Uterus (tissue), 4 donors: Measurements from ENCODE around the gene LGALS4. TPM values are rescaled to one million over a fixed set of nuclear protein-coding genes. Genes with fewer than 3 reads are reported as not detected.

ENCODE experiments used
- DNase-seq, 2 donors: peaks; one replicate each; pipeline ENCODE4 v3.0.0-alpha.2; 2019 to 2020
- H3K27ac ChIP-seq, 2 donors: fragments of 200-600 bp; sonication (generic); 1 replicate in 1 of 2; 2 replicates in 1 of 2; pipeline ENCODE4 v1.5.1; 2016 to 2018
- H3K27me3 ChIP-seq, 2 donors: fragments of 200-600 bp; sonication (generic); one replicate each; pipeline ENCODE4 v1.5.1; 2018 to 2019; ENCODE audit warnings: control low read depth in 1 of 2
- H3K36me3 ChIP-seq, 2 donors: fragments of 200-600 bp; sonication (generic); one replicate each; pipeline ENCODE4 v1.5.1; 2019; ENCODE audit warnings: control low read depth in 1 of 2
- H3K4me1 ChIP-seq, 2 donors: fragments of 200-600 bp; sonication (generic); one replicate each; pipeline ENCODE4 v1.5.1; 2018 to 2019; ENCODE audit warnings: control low read depth in 1 of 2
- H3K4me3 ChIP-seq, 2 donors: fragments of 200-600 bp; sonication (generic); 1 replicate in 1 of 2; 2 replicates in 1 of 2; pipeline ENCODE4 v1.5.1; 2018 to 2019; ENCODE audit warnings: mild to moderate bottlenecking in 1 of 2
- H3K9me3 ChIP-seq, 2 donors: fragments of 200-600 bp; sonication (generic); one replicate each; pipeline ENCODE4 v1.5.1; 2019; ENCODE audit warnings: control low read depth in 1 of 2
- POLR2A ChIP-seq, 2 donors: fragments of 450-650 bp; IDR thresholded peaks; one replicate each; pipeline ENCODE4 v1.6.1; 2016; ENCODE audit warnings: antibody characterized with exemption in 2 of 2, mild to moderate bottlenecking in 1 of 2, moderate library complexity in 1 of 2
- intact Hi-C: fragments of 100-400 bp; cut with DNase I; formaldehyde crosslinking; loops from one replicate; pipeline ENCODE4 v1.15.1; 2023; ENCODE audit warnings: low total_unique reads
- total RNA-seq, 4 donors: library from RNA; depleted of rRNA in 3 of 4; stranded (reverse); fragments of >200 nt in 3 of 4; gene quantifications; one replicate each; pipeline versions ENCODE4 v1.1.0 to v1.2.4, GENCODE V29; 2014 to 2023
- TF ChIP-seq, protein P1 (sequence below), 4 experiments: fragments of 200-600 bp in 2 of 4; fragments of 450-650 bp in 2 of 4; sonication (generic) in 2 of 4; IDR thresholded peaks; one replicate each; pipeline ENCODE4 v1.5.1; 2016 to 2019; ENCODE audit warnings: antibody characterized with exemption in 4 of 4, mild to moderate bottlenecking in 2 of 4, moderate library complexity in 1 of 4
- donor health status: DM: yes; HTN: yes; CAD: no.

Gene LGALS4
- total RNA-seq, 4 donors from 2014 or later = 0.51 to 4.7 (median 3.6) TPM; not detected in 1

DNA sequence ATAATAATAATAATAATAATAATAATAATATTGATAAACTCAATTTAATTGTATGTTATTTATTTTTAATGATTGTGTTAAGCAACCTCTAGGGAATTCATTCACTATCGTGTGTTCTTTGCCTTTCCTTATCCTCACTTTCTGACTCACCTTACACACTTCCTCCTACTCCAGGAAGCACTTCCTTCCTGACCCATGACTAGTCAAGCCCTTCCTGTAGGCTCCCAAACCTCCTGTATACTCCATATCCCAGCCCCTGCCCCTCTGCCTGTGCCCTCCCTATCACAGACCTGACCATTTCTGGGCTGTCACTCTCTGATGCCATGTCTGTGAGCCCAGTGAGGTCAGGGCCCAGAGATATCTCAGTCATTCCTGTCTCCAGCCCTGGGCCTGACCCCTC is 7.6 kb downstream of the LGALS4 start:
- TF ChIP-seq, protein P1, sequence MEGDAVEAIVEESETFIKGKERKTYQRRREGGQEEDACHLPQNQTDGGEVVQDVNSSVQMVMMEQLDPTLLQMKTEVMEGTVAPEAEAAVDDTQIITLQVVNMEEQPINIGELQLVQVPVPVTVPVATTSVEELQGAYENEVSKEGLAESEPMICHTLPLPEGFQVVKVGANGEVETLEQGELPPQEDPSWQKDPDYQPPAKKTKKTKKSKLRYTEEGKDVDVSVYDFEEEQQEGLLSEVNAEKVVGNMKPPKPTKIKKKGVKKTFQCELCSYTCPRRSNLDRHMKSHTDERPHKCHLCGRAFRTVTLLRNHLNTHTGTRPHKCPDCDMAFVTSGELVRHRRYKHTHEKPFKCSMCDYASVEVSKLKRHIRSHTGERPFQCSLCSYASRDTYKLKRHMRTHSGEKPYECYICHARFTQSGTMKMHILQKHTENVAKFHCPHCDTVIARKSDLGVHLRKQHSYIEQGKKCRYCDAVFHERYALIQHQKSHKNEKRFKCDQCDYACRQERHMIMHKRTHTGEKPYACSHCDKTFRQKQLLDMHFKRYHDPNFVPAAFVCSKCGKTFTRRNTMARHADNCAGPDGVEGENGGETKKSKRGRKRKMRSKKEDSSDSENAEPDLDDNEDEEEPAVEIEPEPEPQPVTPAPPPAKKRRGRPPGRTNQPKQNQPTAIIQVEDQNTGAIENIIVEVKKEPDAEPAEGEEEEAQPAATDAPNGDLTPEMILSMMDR (IDR thresholded peaks at IDR 0.05) = no peak
- no peak for TF ChIP-seq POLR2A (IDR thresholded peaks at IDR 0.05)
- Histone ChIP-seq H3K4me1 (no peaks in the 10 kb centered on the region), H3K4me3 (no peak overlapping the region), H3K9me3 (no peaks in the 10 kb centered on the region), H3K27ac (no peak overlapping the region), H3K36me3 (no peaks in the 10 kb centered on the region), H3K27me3 (no peaks in the 10 kb centered on the region)
- intact Hi-C loops = no loop called here
- DNase-seq = no peak

DNA sequence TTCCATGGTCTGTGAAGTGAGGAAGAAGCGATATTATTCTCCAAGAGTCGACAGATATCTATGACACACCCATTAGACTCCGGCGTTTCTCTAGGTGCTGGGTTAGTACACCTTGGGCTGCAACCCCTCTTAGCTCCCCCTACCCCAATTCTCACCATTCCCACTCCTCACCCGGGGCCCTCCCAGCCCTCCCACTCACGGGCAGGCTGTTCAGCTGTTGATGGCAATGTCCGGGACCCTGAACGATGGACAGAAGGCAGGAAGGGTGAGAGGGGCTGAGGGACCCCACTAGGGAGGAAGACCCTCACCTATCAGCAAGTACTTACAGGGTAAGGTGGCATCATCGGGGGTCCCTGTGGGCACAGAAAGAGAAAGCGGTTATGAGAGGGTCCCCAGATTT is 9.2 kb downstream of the LGALS4 start:
- no peaks in the 10 kb centered on the region for H3K36me3 ChIP-seq
- intact Hi-C loops = no loop called here
- no peak for TF ChIP-seq POLR2A (IDR thresholded peaks at IDR 0.05)
- TF ChIP-seq, protein P1 (IDR thresholded peaks at IDR 0.05) = no peak
- no peaks in the 10 kb centered on the region for H3K9me3 ChIP-seq
- no peaks in the 10 kb centered on the region for H3K4me1 ChIP-seq
- no peaks in the 10 kb centered on the region for H3K27me3 ChIP-seq
- DNase-seq = no peak
- no peak overlapping the region for H3K27ac ChIP-seq
- no peak overlapping the region for H3K4me3 ChIP-seq

DNA sequence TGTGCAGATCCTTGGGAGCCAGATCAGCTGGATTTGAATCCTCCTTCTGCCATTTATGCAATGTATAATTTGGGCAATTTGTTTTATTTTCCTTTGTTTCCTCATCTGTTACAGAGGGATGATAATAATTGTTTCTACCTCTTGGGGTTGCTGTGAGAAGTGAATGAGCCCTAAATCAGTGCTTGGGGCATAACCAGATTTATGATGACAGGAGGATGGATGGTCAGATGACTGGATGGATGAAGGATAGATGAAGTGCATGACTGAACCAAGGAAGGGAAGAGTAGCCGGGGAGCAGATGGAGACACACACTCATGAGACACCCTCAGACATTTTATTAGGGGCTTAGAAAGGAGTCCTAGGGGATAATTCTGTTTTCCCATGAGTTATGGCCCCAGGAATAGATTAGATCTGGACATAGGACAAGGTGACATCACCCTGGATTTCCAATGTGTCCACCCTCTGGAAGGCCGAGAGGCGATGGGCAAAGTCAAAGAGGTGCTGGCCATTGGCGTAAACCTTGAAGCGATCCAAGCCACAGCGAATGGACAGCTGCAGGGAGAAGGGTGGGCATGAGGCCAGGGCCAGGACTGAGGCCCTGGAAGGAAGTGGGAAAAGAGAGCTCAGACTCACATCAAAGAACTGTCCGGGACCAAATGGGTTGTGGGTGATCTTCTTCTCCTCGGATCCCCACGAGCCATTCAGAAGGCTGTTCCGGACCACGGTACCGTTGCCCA is 11.2 kb downstream of the LGALS4 start:
- TF ChIP-seq, protein P1 (IDR thresholded peaks at IDR 0.05) = no peak
- H3K4me1 ChIP-seq = no peaks in the 10 kb centered on the region
- intact Hi-C loops = no loop called here
- DNase-seq = no peak
- no peak overlapping the region for H3K27ac ChIP-seq
- H3K9me3 ChIP-seq = no peaks in the 10 kb centered on the region
- H3K27me3 ChIP-seq = no peaks in the 10 kb centered on the region
- no peaks in the 10 kb centered on the region for H3K36me3 ChIP-seq
- H3K4me3 ChIP-seq = no peak overlapping the region

DNA sequence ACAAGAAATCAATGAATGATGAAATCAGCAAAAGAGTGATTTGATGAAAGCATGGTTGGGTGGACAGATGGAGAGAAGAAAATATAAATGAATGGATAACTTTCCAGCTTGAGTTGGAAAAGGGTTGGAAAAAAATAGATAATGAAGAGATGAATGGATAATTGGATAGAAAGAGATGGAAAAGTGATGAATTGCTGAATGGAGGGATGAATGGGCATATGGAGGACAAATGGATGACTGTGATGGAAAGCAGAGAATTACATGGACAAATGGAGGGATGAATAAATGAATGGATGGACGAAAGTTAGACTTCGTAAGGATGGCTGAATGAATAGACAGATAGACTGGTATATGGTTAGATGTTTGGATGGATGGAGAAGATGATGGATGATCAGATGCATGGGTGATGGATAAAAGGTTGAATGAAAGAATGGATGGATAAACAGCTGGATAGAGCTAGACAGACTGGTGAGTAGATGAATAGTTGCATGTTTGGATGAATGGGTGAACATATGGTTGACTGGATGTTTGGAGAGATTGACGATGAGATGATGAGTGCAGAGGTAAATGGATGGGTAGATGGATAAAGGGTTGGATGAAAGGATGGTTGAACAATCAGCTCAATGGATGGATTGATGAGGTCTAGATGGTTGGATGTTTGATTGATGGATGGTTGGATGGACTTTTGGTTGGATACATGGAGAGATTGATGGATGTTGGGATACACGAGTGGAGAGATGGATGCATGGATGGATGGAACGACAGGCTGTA is 12.0 kb downstream of the LGALS4 start:
- intact Hi-C loops = no loop called here

More for the DNA sequence above, 12.0 kb downstream of the LGALS4 start:
- Histone ChIP-seq H3K4me1 (no peaks in the 10 kb centered on the region), H3K36me3 (no peaks in the 10 kb centered on the region), H3K27ac (no peak overlapping the region), H3K9me3 (no peaks in the 10 kb centered on the region), H3K4me3 (no peak overlapping the region), H3K27me3 (no peaks in the 10 kb centered on the region)
- TF ChIP-seq POLR2A (IDR thresholded peaks at IDR 0.05) = no peak
- TF ChIP-seq, protein P1 (IDR thresholded peaks at IDR 0.05) = no peak
- no peak for DNase-seq
